LNCAP (cell line): ENCODE measurements around the gene SLC22A23.

ENCODE experiments used
- CTCF ChIP-seq: fragments of 450-650 bp; IDR thresholded peaks from 2 replicates; pipeline ENCODE4 v1.5.1; 2017; ENCODE audit warnings: mild to moderate bottlenecking

SLC22A23 gene

GRCh38 chr6:3499603-3500002, 42.8 kb upstream of the SLC22A23 start:
- TF ChIP-seq CTCF = no peak

GRCh38 chr6:3496395-3496794, 39.5 kb upstream of the SLC22A23 start:
- TF ChIP-seq CTCF = no peak

GRCh38 chr6:3494391-3495100, 37.7 kb upstream of the SLC22A23 start:
- TF ChIP-seq CTCF = no peak

GRCh38 chr6:3490625-3490980, 33.8 kb upstream of the SLC22A23 start:
- no peak for TF ChIP-seq CTCF

GRCh38 chr6:3489961-3490624, 33.2 kb upstream of the SLC22A23 start:
- no peak for TF ChIP-seq CTCF

GRCh38 chr6:3489027-3489757, 32.3 kb upstream of the SLC22A23 start:
- no peak for TF ChIP-seq CTCF

- no peak for TF ChIP-seq CTCF
Observed at GRCh38 chr6:3484946-3485345, 28.1 kb upstream of the SLC22A23 start.
